GM23338 (cell line): ENCODE results near the gene ENTPD7. TPM values are rescaled to one million over a fixed set of nuclear protein-coding genes. Genes with fewer than 3 reads are reported as not detected.

ENCODE experiments used
- ATAC-seq: fragments of 200-7000 bp; cut with Tn5 transposase; 3 replicates; pipeline ENCODE4 v1.9.1; 2020
- DNase-seq: peaks from one replicate; pipeline ENCODE4 v3.0.0-alpha.2; 2015; ENCODE audit warnings: low spot score
- H2AFZ ChIP-seq: fragments of 200-600 bp; sonication (generic); 2 replicates; pipeline ENCODE4 v1.8.0; 2016; ENCODE audit warnings: antibody characterized with exemption, mild to moderate bottlenecking, moderate library complexity
- H3F3A ChIP-seq: fragments of 200-600 bp; sonication (generic); replicated peaks from 2 replicates; pipeline ENCODE4 v1.8.0; 2017; ENCODE audit warnings: antibody characterized with exemption, mixed run types, low read depth
- H3K27ac ChIP-seq: fragments of 200-600 bp; sonication (generic); 2 replicates; pipeline ENCODE4 v1.6.1; 2016; ENCODE audit warnings: low read depth
- H3K27me3 ChIP-seq: fragments of 200-600 bp; sonication (generic); 2 replicates; pipeline ENCODE4 v1.8.0; 2016; ENCODE audit warnings: mild to moderate bottlenecking, mixed run types, moderate library complexity; ENCODE audit not compliant: insufficient read depth
- H3K36me3 ChIP-seq: fragments of 200-600 bp; sonication (generic); 2 replicates; pipeline ENCODE4 v1.8.0; 2016; ENCODE audit warnings: mild to moderate bottlenecking; ENCODE audit not compliant: insufficient read depth
- H3K4me1 ChIP-seq: fragments of 200-600 bp; sonication (generic); 2 replicates; pipeline ENCODE4 v1.8.0; 2016; ENCODE audit warnings: mild to moderate bottlenecking, moderate library complexity; ENCODE audit not compliant: insufficient read depth
- H3K4me2 ChIP-seq: fragments of 200-600 bp; sonication (generic); 2 replicates; pipeline ENCODE4 v1.7.1; 2017; ENCODE audit warnings: mixed run types
- H3K4me3 ChIP-seq: fragments of 200-600 bp; sonication (generic); 2 replicates; pipeline ENCODE4 v1.6.1; 2016; ENCODE audit warnings: mixed run types
- H3K79me2 ChIP-seq: fragments of 200-600 bp; sonication (generic); replicated peaks from 2 replicates; pipeline ENCODE4 v1.8.0; 2017; ENCODE audit warnings: mild to moderate bottlenecking; ENCODE audit not compliant: insufficient read depth
- H3K9me2 ChIP-seq: fragments of 200-600 bp; sonication (generic); 2 replicates; pipeline ENCODE4 v1.8.0; 2017; ENCODE audit not compliant: insufficient read depth
- H4K20me1 ChIP-seq: fragments of 200-600 bp; sonication (generic); replicated peaks from 2 replicates; pipeline ENCODE4 v1.8.0; 2017; ENCODE audit warnings: mild to moderate bottlenecking; ENCODE audit not compliant: insufficient read depth
- H3K27ac Mint-ChIP-seq: 2 replicates; pipeline ENCODE4 v1.8.0; 2020; ENCODE audit warnings: inconsistent platforms, mild to moderate bottlenecking, moderate library complexity, mixed read lengths
- H3K27me3 Mint-ChIP-seq: 3 replicates; pipeline ENCODE4 v1.8.0; 2022; ENCODE audit warnings: low read depth, mild to moderate bottlenecking, moderate library complexity, mixed read lengths, inconsistent platforms; ENCODE audit not compliant: insufficient read depth, poor library complexity
- H3K36me3 Mint-ChIP-seq: 3 replicates; pipeline ENCODE4 v1.8.0; 2021; ENCODE audit warnings: low read depth, mild to moderate bottlenecking, inconsistent platforms, moderate library complexity, mixed read lengths
- H3K4me1 Mint-ChIP-seq: 3 replicates; pipeline ENCODE4 v1.8.0; 2020; ENCODE audit warnings: mild to moderate bottlenecking, inconsistent platforms, mixed read lengths
- H3K4me3 Mint-ChIP-seq: 3 replicates; pipeline ENCODE4 v1.8.0; 2021; ENCODE audit warnings: moderate library complexity, mild to moderate bottlenecking, inconsistent platforms, mixed read lengths
- H3K9me3 Mint-ChIP-seq: 3 replicates; pipeline ENCODE4 v1.8.0; 2020; ENCODE audit warnings: moderate library complexity, mild to moderate bottlenecking, inconsistent platforms, mixed read lengths
- EZH2phosphoT487 ChIP-seq: fragments of 200-600 bp; sonication (generic); IDR thresholded peaks from one replicate; pipeline ENCODE4 v1.8.1; 2018; ENCODE audit warnings: antibody characterized with exemption; ENCODE audit not compliant: unreplicated experiment
- polyA plus RNA-seq: library from polyadenylated mRNA; unstranded; fragments of >200 nt; fragmentation: Nextera tagmentation; extraction: Ambion mirVana; gene quantifications from 2 replicates; pipeline ENCODE4 v1.2.1, GENCODE V29; 2016
- total RNA-seq: library from RNA; depleted of rRNA; stranded (reverse); fragments of >200 nt; shearing (Covaris generic); gene quantifications from 2 replicates; pipeline ENCODE4 v1.2.3, GENCODE V29; 2014
- TF ChIP-seq, protein P1 (sequence below): fragments of 250-450 bp; sonication (Bioruptor Pico); IDR thresholded peaks from 2 replicates; pipeline ENCODE4 v1.5.0; 2020; ENCODE audit warnings: mild to moderate bottlenecking, moderate library complexity
- TF ChIP-seq, protein P2 (sequence below), 2 experiments: fragments of 200-600 bp in 1 of 2; sonication (generic) in 1 of 2; conservative IDR thresholded peaks; 2 replicates each; pipeline versions ENCODE4 v1.5.1 to v1.6.1; 2016 to 2017; ENCODE audit warnings: antibody characterized with exemption in 2 of 2, low read depth in 2 of 2, mild to moderate bottlenecking in 2 of 2, moderate library complexity in 1 of 2

The ENTPD7 gene
- total and polyA plus RNA-seq, 2 experiments from 2014 or later: 1.7 to 12.6 TPM

DNA sequence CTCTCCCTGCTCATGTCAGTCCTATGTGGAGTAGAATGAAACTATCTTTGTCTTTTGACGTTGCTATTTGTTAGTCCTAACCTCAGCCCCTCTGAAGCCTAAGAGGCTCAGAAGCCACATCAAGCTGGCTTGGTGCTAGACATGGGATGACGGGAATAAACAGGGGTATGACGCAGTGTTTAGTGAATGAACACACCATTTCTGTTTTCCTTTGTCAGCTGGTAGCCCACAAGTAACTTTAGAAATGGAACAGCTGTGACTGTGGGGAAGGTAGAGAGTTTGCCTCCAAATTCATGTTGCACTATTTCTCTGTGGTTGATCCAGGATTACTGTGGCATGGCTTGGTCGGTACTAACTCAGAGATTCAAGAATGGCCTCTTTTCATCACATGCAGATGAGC is 41.3 kb downstream of the ENTPD7 start (continued):
- TF ChIP-seq, protein P1, sequence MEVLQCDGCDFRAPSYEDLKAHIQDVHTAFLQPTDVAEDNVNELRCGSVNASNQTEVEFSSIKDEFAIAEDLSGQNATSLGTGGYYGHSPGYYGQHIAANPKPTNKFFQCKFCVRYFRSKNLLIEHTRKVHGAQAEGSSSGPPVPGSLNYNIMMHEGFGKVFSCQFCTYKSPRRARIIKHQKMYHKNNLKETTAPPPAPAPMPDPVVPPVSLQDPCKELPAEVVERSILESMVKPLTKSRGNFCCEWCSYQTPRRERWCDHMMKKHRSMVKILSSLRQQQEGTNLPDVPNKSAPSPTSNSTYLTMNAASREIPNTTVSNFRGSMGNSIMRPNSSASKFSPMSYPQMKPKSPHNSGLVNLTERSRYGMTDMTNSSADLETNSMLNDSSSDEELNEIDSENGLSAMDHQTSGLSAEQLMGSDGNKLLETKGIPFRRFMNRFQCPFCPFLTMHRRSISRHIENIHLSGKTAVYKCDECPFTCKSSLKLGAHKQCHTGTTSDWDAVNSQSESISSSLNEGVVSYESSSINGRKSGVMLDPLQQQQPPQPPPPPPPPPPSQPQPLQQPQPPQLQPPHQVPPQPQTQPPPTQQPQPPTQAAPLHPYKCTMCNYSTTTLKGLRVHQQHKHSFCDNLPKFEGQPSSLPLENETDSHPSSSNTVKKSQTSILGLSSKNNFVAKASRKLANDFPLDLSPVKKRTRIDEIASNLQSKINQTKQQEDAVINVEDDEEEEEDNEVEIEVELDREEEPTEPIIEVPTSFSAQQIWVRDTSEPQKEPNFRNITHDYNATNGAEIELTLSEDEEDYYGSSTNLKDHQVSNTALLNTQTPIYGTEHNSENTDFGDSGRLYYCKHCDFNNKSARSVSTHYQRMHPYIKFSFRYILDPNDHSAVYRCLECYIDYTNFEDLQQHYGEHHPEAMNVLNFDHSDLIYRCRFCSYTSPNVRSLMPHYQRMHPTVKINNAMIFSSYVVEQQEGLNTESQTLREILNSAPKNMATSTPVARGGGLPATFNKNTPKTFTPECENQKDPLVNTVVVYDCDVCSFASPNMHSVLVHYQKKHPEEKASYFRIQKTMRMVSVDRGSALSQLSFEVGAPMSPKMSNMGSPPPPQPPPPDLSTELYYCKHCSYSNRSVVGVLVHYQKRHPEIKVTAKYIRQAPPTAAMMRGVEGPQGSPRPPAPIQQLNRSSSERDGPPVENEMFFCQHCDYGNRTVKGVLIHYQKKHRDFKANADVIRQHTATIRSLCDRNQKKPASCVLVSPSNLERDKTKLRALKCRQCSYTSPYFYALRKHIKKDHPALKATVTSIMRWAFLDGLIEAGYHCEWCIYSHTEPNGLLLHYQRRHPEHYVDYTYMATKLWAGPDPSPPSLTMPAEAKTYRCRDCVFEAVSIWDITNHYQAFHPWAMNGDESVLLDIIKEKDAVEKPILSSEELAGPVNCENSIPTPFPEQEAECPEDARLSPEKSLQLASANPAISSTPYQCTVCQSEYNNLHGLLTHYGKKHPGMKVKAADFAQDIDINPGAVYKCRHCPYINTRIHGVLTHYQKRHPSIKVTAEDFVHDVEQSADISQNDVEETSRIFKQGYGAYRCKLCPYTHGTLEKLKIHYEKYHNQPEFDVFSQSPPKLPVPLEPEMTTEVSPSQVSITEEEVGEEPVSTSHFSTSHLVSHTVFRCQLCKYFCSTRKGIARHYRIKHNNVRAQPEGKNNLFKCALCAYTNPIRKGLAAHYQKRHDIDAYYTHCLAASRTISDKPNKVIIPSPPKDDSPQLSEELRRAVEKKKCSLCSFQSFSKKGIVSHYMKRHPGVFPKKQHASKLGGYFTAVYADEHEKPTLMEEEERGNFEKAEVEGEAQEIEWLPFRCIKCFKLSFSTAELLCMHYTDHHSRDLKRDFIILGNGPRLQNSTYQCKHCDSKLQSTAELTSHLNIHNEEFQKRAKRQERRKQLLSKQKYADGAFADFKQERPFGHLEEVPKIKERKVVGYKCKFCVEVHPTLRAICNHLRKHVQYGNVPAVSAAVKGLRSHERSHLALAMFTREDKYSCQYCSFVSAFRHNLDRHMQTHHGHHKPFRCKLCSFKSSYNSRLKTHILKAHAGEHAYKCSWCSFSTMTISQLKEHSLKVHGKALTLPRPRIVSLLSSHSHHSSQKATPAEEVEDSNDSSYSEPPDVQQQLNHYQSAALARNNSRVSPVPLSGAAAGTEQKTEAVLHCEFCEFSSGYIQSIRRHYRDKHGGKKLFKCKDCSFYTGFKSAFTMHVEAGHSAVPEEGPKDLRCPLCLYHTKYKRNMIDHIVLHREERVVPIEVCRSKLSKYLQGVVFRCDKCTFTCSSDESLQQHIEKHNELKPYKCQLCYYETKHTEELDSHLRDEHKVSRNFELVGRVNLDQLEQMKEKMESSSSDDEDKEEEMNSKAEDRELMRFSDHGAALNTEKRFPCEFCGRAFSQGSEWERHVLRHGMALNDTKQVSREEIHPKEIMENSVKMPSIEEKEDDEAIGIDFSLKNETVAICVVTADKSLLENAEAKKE: no peak
- TF ChIP-seq, protein P2, sequence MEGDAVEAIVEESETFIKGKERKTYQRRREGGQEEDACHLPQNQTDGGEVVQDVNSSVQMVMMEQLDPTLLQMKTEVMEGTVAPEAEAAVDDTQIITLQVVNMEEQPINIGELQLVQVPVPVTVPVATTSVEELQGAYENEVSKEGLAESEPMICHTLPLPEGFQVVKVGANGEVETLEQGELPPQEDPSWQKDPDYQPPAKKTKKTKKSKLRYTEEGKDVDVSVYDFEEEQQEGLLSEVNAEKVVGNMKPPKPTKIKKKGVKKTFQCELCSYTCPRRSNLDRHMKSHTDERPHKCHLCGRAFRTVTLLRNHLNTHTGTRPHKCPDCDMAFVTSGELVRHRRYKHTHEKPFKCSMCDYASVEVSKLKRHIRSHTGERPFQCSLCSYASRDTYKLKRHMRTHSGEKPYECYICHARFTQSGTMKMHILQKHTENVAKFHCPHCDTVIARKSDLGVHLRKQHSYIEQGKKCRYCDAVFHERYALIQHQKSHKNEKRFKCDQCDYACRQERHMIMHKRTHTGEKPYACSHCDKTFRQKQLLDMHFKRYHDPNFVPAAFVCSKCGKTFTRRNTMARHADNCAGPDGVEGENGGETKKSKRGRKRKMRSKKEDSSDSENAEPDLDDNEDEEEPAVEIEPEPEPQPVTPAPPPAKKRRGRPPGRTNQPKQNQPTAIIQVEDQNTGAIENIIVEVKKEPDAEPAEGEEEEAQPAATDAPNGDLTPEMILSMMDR (conservative IDR thresholded peaks at IDR 0.05; ENCODE audit: low read depth in 2 of 2): no peak

DNA sequence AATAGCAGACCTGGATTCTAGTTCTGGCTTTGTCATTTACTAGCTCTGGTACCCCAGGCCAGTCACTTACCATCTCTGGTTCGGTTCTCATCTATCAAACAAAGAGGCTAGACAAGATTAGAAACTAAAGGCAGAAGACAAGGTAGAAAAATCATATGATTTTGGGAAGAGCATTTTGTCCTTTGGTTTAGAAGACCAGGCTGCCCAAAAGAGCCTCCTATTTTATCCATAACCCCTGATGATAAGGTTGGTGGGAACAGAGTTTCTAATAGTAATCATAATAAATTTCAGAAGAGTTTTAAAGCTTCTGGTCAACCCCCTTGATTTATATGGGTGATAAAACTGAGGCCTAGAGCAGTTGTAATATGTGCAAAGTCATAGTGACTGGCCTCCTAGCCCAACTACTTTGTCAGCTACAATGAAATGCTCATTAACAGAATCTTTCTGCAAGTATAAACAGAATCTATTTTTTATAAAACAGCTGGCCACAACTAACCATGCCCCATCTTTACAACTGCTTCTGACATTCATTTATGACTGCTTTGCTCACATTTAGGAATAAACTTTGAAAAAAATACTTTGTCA is 49.2 kb downstream of the ENTPD7 start:
- Histone ChIP-seq H3K79me2 (no peaks in the 10 kb centered on the region), H3K27me3 (no peaks in the 10 kb centered on the region), H3K4me3 (no peak overlapping the region), H3F3A (no peaks in the 10 kb centered on the region), H3K27ac (no peak overlapping the region), H3K36me3 (no peaks in the 10 kb centered on the region; the same call in 1 of the 2 replicates), H3K4me1 (no peaks in the 10 kb centered on the region), H3K4me2 (no peak overlapping the region), H4K20me1 (no peaks in the 10 kb centered on the region; the same call in 1 of the 2 replicates), H3K9me2 (no peaks in the 10 kb centered on the region), H2AFZ (no peak overlapping the region)
- no peak for ATAC-seq
- Mint-ChIP-seq H3K4me3 (no peak overlapping the region), H3K27me3 (peaks cover 2% of the 10 kb centered on the region), H3K36me3 (peaks cover 7% of the 10 kb centered on the region; the same call in 2 of the 3 replicates), H3K27ac (no peak overlapping the region), H3K9me3 (no peaks in the 10 kb centered on the region), H3K4me1 (no peaks in the 10 kb centered on the region)
- DNase-seq: no peak
- TF ChIP-seq EZH2phosphoT487: no peak
- TF ChIP-seq, protein P1: no peak
- TF ChIP-seq, protein P2 (conservative IDR thresholded peaks at IDR 0.05; ENCODE audit: low read depth in 2 of 2): no peak
